ENCODE measurements around the gene SRSF3. TPM values are rescaled to one million over a fixed set of nuclear protein-coding genes. Genes with fewer than 3 reads are reported as not detected.

SRSF3 gene
- total RNA-seq, 2 experiments from 2014 or later: 550 to 556 TPM

GRCh38 chr6:36559011-36559793 is 35.0 kb upstream of the SRSF3 start:
- no peaks in the 10 kb centered on the region for H3K4me1 Mint-ChIP-seq (ENCODE audit: low read depth)
- H3K27ac Mint-ChIP-seq: no peak overlapping the region
- TF ChIP-seq, protein P1, sequence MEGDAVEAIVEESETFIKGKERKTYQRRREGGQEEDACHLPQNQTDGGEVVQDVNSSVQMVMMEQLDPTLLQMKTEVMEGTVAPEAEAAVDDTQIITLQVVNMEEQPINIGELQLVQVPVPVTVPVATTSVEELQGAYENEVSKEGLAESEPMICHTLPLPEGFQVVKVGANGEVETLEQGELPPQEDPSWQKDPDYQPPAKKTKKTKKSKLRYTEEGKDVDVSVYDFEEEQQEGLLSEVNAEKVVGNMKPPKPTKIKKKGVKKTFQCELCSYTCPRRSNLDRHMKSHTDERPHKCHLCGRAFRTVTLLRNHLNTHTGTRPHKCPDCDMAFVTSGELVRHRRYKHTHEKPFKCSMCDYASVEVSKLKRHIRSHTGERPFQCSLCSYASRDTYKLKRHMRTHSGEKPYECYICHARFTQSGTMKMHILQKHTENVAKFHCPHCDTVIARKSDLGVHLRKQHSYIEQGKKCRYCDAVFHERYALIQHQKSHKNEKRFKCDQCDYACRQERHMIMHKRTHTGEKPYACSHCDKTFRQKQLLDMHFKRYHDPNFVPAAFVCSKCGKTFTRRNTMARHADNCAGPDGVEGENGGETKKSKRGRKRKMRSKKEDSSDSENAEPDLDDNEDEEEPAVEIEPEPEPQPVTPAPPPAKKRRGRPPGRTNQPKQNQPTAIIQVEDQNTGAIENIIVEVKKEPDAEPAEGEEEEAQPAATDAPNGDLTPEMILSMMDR (IDR thresholded peaks at IDR 0.05): no peak
- intact Hi-C loops (cut with DNase I, micrococcal nuclease): no loop called here
- ATAC-seq (ENCODE audit: poor library complexity) (no peak), DNase-seq (no peak)
- no peaks in the 10 kb centered on the region for H3K36me3 ChIP-seq (ENCODE audit: insufficient read depth, low read length)
- no peaks in the 10 kb centered on the region for H3K27me3 ChIP-seq (ENCODE audit: control insufficient read depth in 1 of 2, insufficient read depth in 2 of 2, low read length in 2 of 2)
- H3K27ac ChIP-seq (ENCODE audit: low read depth in 1 of 2, low read length in 2 of 2): no peak overlapping the region
- no peak overlapping the region for H3K4me3 ChIP-seq (ENCODE audit: low read length)
- no peaks in the 10 kb centered on the region for H3K36me3 Mint-ChIP-seq (ENCODE audit: low read depth)
- no peaks in the 10 kb centered on the region for H3K9me3 Mint-ChIP-seq
- no peaks in the 10 kb centered on the region for H3K4me1 ChIP-seq (ENCODE audit: insufficient read depth, low read length)
- CTCF ChIA-PET: no interaction called here
- H3K27me3 Mint-ChIP-seq: no peaks in the 10 kb centered on the region
- POLR2A ChIA-PET: interaction anchor here (1.4 kb wide), 1 partner anchor 34 kb away, joined by 4 read pairs; no protein-coding TSS in a partner anchor
- H3K4me3 Mint-ChIP-seq: no peak overlapping the region
- no peaks in the 10 kb centered on the region for H3K9me3 ChIP-seq (ENCODE audit: control insufficient read depth in 1 of 2, insufficient read depth in 1 of 2, low read length in 2 of 2)

GRCh38 chr6:36560822-36561221 is 33.3 kb upstream of the SRSF3 start:
- TF ChIP-seq, protein P1 (IDR thresholded peaks at IDR 0.05): no peak
- Mint-ChIP-seq H3K4me1 (ENCODE audit: low read depth) (no peaks in the 10 kb centered on the region), H3K27ac (no peak overlapping the region)

GRCh38 chr6:36563237-36563927 is 30.8 kb upstream of the SRSF3 start:
- POLR2A ChIA-PET: no interaction called here
- H3K4me3 ChIP-seq (ENCODE audit: low read length): no peak overlapping the region
- Mint-ChIP-seq H3K27ac (no peak overlapping the region), H3K4me3 (no peak overlapping the region), H3K9me3 (no peaks in the 10 kb centered on the region), H3K27me3 (no peaks in the 10 kb centered on the region), H3K36me3 (ENCODE audit: low read depth) (no peaks in the 10 kb centered on the region), H3K4me1 (ENCODE audit: low read depth) (no peaks in the 10 kb centered on the region)
- no peaks in the 10 kb centered on the region for H3K9me3 ChIP-seq (ENCODE audit: control insufficient read depth in 1 of 2, insufficient read depth in 1 of 2, low read length in 2 of 2)
- intact Hi-C loops (cut with DNase I, micrococcal nuclease): no loop called here
- no peaks in the 10 kb centered on the region for H3K4me1 ChIP-seq (ENCODE audit: insufficient read depth, low read length)
- TF ChIP-seq, protein P1 (IDR thresholded peaks at IDR 0.05): no peak
- CTCF ChIA-PET: no interaction called here
- H3K27me3 ChIP-seq (ENCODE audit: control insufficient read depth in 1 of 2, insufficient read depth in 2 of 2, low read length in 2 of 2): no peaks in the 10 kb centered on the region
- H3K36me3 ChIP-seq (ENCODE audit: insufficient read depth, low read length): no peaks in the 10 kb centered on the region
- DNase-seq: no peak
- H3K27ac ChIP-seq (ENCODE audit: low read depth in 1 of 2, low read length in 2 of 2): no peak overlapping the region
- ATAC-seq (ENCODE audit: poor library complexity): no peak

More at GRCh38 chr6:36560822-36561221, 33.3 kb upstream of the SRSF3 start:
- no peaks in the 10 kb centered on the region for H3K36me3 Mint-ChIP-seq (ENCODE audit: low read depth)
- H3K36me3 ChIP-seq (ENCODE audit: insufficient read depth, low read length): no peaks in the 10 kb centered on the region
- H3K4me3 ChIP-seq (ENCODE audit: low read length): no peak overlapping the region
- no peaks in the 10 kb centered on the region for H3K27me3 ChIP-seq (ENCODE audit: control insufficient read depth in 1 of 2, insufficient read depth in 2 of 2, low read length in 2 of 2)
- no peaks in the 10 kb centered on the region for H3K4me1 ChIP-seq (ENCODE audit: insufficient read depth, low read length)
- no peaks in the 10 kb centered on the region for H3K9me3 Mint-ChIP-seq
- intact Hi-C loops (cut with DNase I, micrococcal nuclease): no loop called here
- no peaks in the 10 kb centered on the region for H3K9me3 ChIP-seq (ENCODE audit: control insufficient read depth in 1 of 2, insufficient read depth in 1 of 2, low read length in 2 of 2)
- H3K27ac ChIP-seq (ENCODE audit: low read depth in 1 of 2, low read length in 2 of 2): no peak overlapping the region
- ATAC-seq (ENCODE audit: poor library complexity) (no peak), DNase-seq (no peak)
- H3K27me3 Mint-ChIP-seq: no peaks in the 10 kb centered on the region
- CTCF ChIA-PET: interaction anchor here (1.0 kb wide), 1 partner anchor 138 kb away, joined by 3 read pairs; no protein-coding TSS in a partner anchor
- H3K4me3 Mint-ChIP-seq: no peak overlapping the region
- POLR2A ChIA-PET: interaction anchor here (2.3 kb wide), 1 partner anchor 15 kb away, joined by 6 read pairs; no protein-coding TSS in a partner anchor
